BE2C (cell line): ENCODE measurements around the gene KCNJ10.

Experiments
- DNase-seq: peaks from one replicate; pipeline ENCODE4 v3.0.0-alpha.2; 2020
- H3K27me3 ChIP-seq: fragments of 250-450 bp; sonication (Bioruptor Pico); 2 replicates; pipeline ENCODE4 v1.5.1; 2020; ENCODE audit warnings: mild to moderate bottlenecking
- H3K36me3 ChIP-seq: fragments of 250-450 bp; sonication (Bioruptor Pico); 2 replicates; pipeline ENCODE4 v1.5.1; 2020; ENCODE audit warnings: mild to moderate bottlenecking
- H3K4me1 ChIP-seq: fragments of 250-450 bp; sonication (Bioruptor Pico); 2 replicates; pipeline ENCODE4 v1.5.1; 2020
- H3K4me3 ChIP-seq: 2 replicates; pipeline ENCODE4 v1.5.1; 2011; ENCODE audit warnings: low read depth, low read length
- H3K9me3 ChIP-seq: fragments of 250-450 bp; sonication (Bioruptor Pico); 2 replicates; pipeline ENCODE4 v1.5.1; 2020
- CTCF ChIP-seq: IDR thresholded peaks from 2 replicates; pipeline ENCODE4 v1.5.1; 2012; ENCODE audit warnings: mild to moderate bottlenecking, low read depth, low read length

The KCNJ10 gene

DNA sequence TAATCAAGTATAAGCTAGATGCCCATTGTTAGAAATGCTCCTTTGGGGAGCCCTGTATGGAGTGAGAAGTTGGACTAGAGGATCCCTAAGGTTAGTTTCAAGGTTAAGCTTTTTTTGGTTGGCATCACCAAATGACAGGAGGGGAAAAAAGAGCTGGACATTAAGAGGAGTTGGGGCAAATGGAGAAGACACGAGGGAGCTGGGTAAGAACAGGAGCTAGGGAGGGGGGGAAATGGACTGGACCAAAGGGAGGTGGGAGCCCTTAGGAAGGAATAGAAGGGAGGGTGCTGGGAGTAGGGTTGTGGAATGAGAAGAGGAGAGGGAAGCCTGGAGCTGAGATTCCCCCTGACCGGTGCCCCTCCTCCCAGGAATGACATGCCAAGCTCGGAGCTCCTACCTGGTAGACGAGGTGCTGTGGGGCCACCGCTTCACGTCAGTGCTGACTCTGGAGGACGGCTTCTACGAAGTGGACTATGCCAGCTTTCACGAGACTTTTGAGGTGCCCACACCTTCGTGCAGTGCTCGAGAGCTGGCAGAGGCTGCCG lies 17.2 kb upstream of the KCNJ10 start:
- peaks cover 24% of the 10 kb centered on the region for H3K27me3 ChIP-seq
- DNase-seq, result no peak
- H3K36me3 ChIP-seq, result no peaks in the 10 kb centered on the region
- H3K4me1 ChIP-seq, result no peaks in the 10 kb centered on the region
- no peaks in the 10 kb centered on the region for H3K9me3 ChIP-seq
- H3K4me3 ChIP-seq, result no peak overlapping the region
- no peak for TF ChIP-seq CTCF

GRCh38 chr1:160086456-160086892 lies 16.5 kb upstream of the KCNJ10 start:
- TF ChIP-seq CTCF, result no peak
- Histone ChIP-seq H3K4me3 (no peak overlapping the region), H3K27me3 (peaks cover 32% of the 10 kb centered on the region), H3K4me1 (no peaks in the 10 kb centered on the region), H3K36me3 (no peaks in the 10 kb centered on the region), H3K9me3 (no peaks in the 10 kb centered on the region)
- DNase-seq, result no peak

DNA sequence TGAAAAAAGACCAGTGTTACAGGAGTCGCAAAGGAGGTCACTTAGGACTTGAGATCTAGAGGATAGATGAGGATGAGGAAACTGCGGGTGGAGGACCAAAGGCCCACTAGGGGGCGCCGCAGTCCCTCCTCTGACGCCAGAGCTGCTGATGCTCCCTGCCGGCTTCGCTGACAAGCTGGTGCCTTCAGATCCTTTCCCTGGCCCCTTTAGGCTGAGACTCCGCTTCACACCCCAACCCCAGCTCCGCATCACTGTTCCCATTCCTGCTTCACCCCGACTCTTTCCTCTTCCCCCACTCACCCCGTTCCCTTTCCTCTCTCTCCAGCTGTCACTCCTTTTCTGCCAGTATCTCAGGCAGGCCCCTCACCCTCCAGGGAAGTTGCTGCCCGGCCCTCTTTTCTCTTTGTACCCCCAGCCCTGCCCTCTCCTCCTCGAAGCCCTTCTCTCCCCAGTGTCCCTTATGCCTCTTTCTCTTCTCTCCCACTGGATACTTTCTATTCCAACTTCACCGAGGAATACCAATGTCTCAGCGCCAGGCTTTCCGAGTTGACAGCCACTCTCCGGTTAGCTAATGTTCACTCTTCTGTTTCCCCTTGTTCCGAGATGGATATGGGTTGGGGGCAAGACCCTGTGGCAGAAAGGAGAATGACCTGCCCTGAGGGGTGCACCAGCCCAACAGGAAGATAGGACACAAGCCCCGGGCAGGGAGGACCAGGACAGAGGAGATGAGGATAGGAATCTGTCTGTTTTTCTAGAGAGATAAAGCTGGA lies 15.9 kb upstream of the KCNJ10 start:
- Histone ChIP-seq H3K9me3 (no peaks in the 10 kb centered on the region), H3K4me1 (no peaks in the 10 kb centered on the region), H3K4me3 (no peak overlapping the region), H3K36me3 (no peaks in the 10 kb centered on the region), H3K27me3 (peaks cover 38% of the 10 kb centered on the region)
- DNase-seq, result peak; percentile 84
- TF ChIP-seq CTCF, result peak; percentile 94

DNA sequence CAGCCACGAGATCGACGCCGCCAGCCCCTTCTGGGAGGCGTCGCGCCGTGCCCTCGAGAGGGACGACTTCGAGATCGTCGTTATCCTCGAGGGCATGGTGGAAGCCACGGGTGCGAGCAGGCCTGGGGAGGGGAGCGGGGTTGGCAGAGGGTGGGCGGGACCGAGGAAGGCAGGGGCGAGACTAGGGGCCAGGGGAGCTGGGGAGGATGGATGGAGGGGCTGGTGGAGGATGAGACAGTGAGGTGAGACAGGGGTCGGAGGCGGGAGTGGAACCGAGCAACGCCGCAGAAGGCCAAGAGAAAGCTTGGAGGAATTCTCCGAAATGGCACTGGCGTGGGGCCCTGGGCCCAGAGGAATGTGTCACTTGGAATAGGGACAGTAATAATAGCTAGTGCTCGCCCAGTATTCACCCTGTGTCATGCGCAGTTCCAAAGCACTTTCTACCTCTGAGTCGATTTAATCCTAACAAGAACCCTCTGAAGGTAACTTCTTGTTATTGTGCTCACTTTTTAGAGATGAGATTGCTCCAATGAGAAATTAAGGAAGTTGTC lies 14.9 kb upstream of the KCNJ10 start:
- no peaks in the 10 kb centered on the region for H3K36me3 ChIP-seq
- H3K27me3 ChIP-seq, result peaks cover 48% of the 10 kb centered on the region
- no peak for DNase-seq
- H3K9me3 ChIP-seq, result no peaks in the 10 kb centered on the region
- no peak for TF ChIP-seq CTCF
- H3K4me3 ChIP-seq, result no peak overlapping the region
- H3K4me1 ChIP-seq, result no peaks in the 10 kb centered on the region

- peaks cover 52% of the 10 kb centered on the region for H3K27me3 ChIP-seq
- H3K4me3 ChIP-seq, result peak overlapping the region; percentile 49
Observed at GRCh38 chr1:160083968-160084770, 14.2 kb upstream of the KCNJ10 start.

More at GRCh38 chr1:160083968-160084770, 14.2 kb upstream of the KCNJ10 start:
- DNase-seq, result peak; percentile 61
- Histone ChIP-seq H3K9me3 (no peaks in the 10 kb centered on the region), H3K4me1 (no peaks in the 10 kb centered on the region), H3K36me3 (no peaks in the 10 kb centered on the region)
- TF ChIP-seq CTCF, result peak; percentile 63
